D341Med (cell line): ENCODE measurements around the gene OLFML1.

ENCODE experiments used
- DNase-seq: peaks from one replicate; pipeline ENCODE4 v3.0.0; 2012; ENCODE audit warnings: low spot score

Gene OLFML1

DNA sequence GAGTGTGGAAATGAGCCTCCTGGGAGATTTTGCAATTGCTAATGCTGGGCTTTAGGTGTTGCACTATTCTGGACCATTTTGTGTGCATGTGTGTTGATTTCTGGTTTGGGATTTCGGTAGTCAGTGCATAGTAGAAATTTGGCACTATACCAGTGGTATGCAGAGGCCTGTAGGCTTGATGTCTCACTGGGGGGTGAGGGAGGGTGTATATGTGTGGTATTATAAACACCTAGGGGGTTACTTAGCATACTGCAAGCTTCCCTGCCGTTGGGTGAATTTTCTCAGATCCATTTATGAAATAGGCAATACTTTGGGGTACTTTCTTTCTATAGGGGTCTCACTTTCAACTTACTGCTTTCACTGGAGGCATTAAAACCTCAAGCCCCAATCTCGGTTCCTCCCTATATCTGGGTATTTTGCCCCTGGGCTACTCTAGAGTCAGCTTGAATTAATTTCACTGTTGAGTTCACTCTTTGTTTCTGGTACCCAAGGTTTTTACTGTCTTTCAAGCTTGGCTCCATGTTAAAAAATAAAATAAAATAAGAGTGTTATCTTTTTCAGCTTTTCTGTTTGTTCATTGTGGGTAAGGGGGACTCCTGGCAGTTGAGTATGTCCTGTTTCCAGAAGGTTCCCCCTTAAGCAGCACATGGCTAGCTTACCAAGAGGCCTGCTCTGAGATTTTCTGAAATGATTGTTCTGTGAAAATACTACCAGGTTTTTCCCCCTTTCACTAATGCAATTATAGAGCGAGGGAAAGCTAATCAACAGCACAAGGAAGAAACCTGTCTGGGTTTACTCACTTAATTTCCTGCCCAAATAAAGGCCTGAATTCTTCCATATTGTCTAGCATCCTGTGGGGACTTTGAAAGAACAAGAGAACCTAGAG, 74.3 kb downstream of the OLFML1 start:
- no peak for DNase-seq
